IPS DF 6.9 (cell line): ENCODE data around the gene ZGRF1.
"Not testable (repeated sequence)": the region's sequence is repeated elsewhere in the genome, so short reads cannot be mapped to it uniquely, and the experiment has no call there.

Experiments used
- DNase-seq: peaks from one replicate; pipeline ENCODE4 v3.0.0-alpha.2; 2013; ENCODE audit warnings: low read depth, low spot score
- H3K27ac ChIP-seq: one replicate; pipeline ENCODE4 v1.5.1; 2013; ENCODE audit warnings: low read length, control low read depth
- H3K27me3 ChIP-seq: 2 replicates; pipeline ENCODE4 v1.6.1; 2013; ENCODE audit warnings: mild to moderate bottlenecking, low read length; ENCODE audit not compliant: control insufficient read depth, insufficient read depth
- H3K36me3 ChIP-seq: 2 replicates; pipeline ENCODE4 v1.6.1; 2013; ENCODE audit warnings: low read length; ENCODE audit not compliant: control insufficient read depth, insufficient read depth
- H3K4me1 ChIP-seq: 2 replicates; pipeline ENCODE4 v1.6.1; 2013; ENCODE audit warnings: low read length; ENCODE audit not compliant: control insufficient read depth, insufficient read depth
- H3K4me3 ChIP-seq: 2 replicates; pipeline ENCODE4 v1.5.1; 2013; ENCODE audit warnings: mild to moderate bottlenecking, low read length
- H3K9me3 ChIP-seq: 2 replicates; pipeline ENCODE4 v1.6.1; 2013; ENCODE audit warnings: low read length, inconsistent platforms; ENCODE audit not compliant: control insufficient read depth, insufficient read depth
- WGBS: extraction: QIAGEN DNeasy Blood & Tissue Kit; methylation state at CpG from one replicate; pipeline ENCODE4 v1.1.7; 2013; ENCODE audit warnings: mixed read lengths, missing lambda C conversion rate; ENCODE audit not compliant: insufficient read length, insufficient coverage; 5-methylcytosine and 5-hydroxymethylcytosine counted together

ZGRF1 gene

DNA sequence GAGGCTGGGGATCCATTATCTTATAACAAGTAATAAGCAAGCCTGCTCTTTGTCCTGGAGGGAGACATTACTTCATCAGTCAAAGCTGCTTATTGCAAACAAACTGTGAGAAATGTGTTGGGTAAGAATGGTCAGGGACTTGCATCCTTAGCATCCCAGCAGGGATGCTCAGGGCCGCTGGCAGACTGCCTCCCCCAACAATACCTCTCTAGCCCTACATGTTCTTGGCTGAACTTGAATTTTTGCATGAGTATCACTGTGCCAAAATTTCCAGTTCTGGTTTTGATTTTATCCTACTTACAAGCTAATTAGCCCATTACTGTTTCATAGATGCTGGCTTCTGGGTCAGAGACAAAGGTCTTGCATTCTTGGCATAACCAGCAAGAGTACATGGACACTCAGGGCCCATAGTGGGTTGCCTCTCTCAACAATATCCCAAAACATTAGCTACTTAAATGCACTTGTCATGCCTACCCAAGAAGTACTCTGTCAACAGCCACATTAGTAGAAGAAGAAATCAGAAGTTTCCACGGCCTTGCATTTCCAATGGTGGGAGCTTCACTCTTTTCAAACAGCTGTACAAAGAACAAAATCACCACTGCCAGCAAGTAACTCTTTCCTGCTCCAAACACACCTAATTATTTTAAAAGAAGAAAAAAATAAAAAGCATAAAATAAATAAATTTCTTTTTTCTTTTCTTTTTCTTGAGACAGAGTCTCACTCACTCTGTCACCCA is 78.9 kb downstream of the ZGRF1 start:
- DNase-seq, result no peak
- WGBS, result no CpG with 5 or more reads among the region's 2 CpGs
- H3K4me3 ChIP-seq, result no peak overlapping the region
- no peaks in the 10 kb centered on the region for H3K9me3 ChIP-seq
- no peaks in the 10 kb centered on the region for H3K27me3 ChIP-seq
- H3K4me1 ChIP-seq, result no peaks in the 10 kb centered on the region
- H3K36me3 ChIP-seq, result no peaks in the 10 kb centered on the region; the same call in 1 of the 2 replicates
- no peak overlapping the region for H3K27ac ChIP-seq

DNA sequence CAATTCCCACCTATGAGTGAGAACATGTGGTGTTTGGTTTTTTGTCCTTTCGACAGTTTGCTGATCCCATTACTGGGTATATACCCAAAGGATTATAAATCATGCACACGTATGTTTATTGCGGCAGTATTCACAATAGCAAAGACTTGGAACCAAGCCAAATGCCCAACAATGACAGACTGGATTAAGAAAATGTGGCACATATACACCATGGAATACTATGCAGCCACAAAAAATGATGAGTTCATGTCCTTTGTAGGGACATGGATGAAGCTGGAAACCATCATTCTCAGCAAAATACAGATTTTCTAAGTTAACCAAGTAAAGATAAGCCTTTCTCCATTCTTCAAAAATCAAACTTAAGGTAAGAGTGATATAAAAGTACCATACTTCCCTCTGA is 82.4 kb downstream of the ZGRF1 start:
- not testable (repeated sequence) for H3K36me3 ChIP-seq, H3K4me3 ChIP-seq, H3K27me3 ChIP-seq, H3K27ac ChIP-seq, H3K9me3 ChIP-seq, H3K4me1 ChIP-seq, DNase-seq
- WGBS, result no CpG with 5 or more reads among the region's 3 CpGs

DNA sequence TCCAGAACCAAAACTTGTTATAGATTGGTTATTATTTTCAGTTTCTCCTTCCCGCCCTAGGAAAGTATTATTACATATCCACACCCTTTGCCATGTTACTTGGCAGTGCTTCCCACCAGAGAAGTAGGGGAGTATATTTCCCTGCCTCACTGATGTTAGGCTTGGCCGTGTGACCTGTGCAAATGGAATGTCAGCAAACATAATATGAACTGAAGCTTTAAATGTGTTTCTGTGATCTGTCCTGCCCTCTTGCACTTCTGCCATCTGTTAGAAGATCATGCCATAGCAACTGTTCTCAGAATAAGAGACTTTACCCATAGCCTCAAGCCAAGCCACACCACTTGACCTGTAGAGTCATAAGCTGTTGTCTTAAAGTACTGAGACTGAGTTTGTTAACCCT is 84.0 kb downstream of the ZGRF1 start:
- H3K27ac ChIP-seq, result no peak overlapping the region
- no CpG with 5 or more reads among the region's 2 CpGs for WGBS
- DNase-seq, result no peak

DNA sequence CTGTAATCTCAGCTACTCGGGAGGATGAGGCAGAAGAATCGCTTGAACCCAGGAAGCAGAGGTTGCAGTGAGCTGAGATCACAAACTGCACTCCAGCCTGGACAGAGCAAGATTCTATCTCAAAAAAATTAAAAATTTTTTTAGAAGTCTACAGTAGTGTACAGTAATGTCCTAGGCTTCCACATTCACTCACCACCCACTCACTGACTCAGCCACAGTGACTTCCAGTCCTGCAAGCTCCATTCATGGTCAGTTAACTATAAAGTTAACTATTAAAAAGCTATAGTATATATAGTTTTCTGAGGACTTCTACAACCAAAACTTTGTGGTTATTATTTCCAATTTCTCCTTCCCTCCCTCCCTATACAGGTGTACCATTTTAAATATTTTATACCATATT is 86.0 kb downstream of the ZGRF1 start:
- Histone ChIP-seq H3K36me3 (no peaks in the 10 kb centered on the region), H3K27me3 (no peaks in the 10 kb centered on the region), H3K4me3 (no peak overlapping the region), H3K9me3 (no peaks in the 10 kb centered on the region), H3K27ac (no peak overlapping the region), H3K4me1 (no peaks in the 10 kb centered on the region)
- no peak for DNase-seq
- WGBS, result no CpG with 5 or more reads among the region's 2 CpGs

More for the DNA sequence above, 84.0 kb downstream of the ZGRF1 start:
- no peaks in the 10 kb centered on the region; the same call in 1 of the 2 replicates for H3K36me3 ChIP-seq
- no peaks in the 10 kb centered on the region for H3K27me3 ChIP-seq
- no peaks in the 10 kb centered on the region for H3K9me3 ChIP-seq
- no peaks in the 10 kb centered on the region for H3K4me1 ChIP-seq
- H3K4me3 ChIP-seq, result no peak overlapping the region

DNA sequence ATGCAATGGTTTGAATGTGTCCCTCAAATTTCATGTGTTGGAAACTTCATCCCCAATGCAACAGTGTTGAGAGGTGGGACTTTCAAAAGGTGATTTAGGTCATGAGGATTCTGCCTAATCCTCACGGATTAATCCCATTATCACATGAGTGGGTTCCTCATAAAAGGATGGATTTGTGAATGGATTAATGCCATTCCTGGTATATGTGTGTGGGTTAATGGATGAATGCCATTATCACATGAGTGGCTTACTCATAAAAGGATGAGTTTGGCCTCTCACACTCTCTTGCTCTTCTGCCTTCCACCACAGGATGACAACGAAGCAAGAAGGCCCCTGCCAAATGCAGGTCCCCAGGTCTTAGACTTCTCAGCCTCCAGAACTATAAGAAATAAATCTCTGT is 90.2 kb downstream of the ZGRF1 start:
- DNase-seq, result no peak
- H3K27ac ChIP-seq, result no peak overlapping the region
- no peaks in the 10 kb centered on the region for H3K27me3 ChIP-seq
- no peaks in the 10 kb centered on the region for H3K9me3 ChIP-seq
- H3K4me1 ChIP-seq, result no peaks in the 10 kb centered on the region
- H3K4me3 ChIP-seq, result no peak overlapping the region
- H3K36me3 ChIP-seq, result no peaks in the 10 kb centered on the region
- WGBS, result no CpG with 5 or more reads among the region's 2 CpGs

DNA sequence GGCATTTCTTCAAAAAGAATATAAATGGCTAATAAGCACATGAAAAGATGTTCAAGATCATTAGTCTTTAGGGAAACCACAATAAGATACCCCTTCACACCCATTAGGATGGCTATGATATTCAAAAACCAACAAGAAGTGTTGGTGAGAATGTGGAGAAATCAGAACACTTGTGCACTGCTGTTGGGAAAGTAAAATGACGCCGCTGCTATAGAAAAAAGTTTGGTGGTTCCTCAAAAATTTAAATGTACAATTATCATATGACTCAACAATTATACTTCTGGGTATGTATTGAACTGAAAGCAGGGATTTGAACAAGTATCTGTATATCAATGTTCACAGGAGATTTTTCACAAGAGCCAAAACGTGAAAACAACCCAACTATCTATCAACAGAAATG is 91.4 kb downstream of the ZGRF1 start:
- Histone ChIP-seq H3K27ac (no peak overlapping the region), H3K4me1 (no peaks in the 10 kb centered on the region), H3K36me3 (no peaks in the 10 kb centered on the region), H3K27me3 (no peaks in the 10 kb centered on the region), H3K9me3 (no peaks in the 10 kb centered on the region), H3K4me3 (no peak overlapping the region)
- DNase-seq, result no peak
- no CpG with 5 or more reads among the region's 3 CpGs for WGBS

DNA sequence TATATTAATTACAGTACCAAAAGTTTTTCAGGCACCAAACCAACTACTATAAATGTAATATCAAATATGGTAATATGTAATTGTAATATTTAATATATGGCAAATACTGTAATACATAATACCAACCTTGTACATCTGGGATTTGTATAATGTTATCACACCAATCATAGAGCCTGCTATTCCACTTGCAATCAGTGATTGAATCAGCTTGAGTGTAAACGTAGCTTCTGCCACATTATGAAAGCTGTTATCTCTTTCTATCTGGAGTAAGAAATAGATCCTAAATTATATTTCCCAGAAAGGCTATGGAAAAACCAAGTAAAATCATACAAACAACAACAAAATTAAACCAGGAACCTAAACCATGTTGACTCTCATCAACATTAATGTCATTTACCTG is 96.0 kb downstream of the ZGRF1 start:
- no peaks in the 10 kb centered on the region for H3K4me1 ChIP-seq
- no peaks in the 10 kb centered on the region for H3K36me3 ChIP-seq
- H3K27ac ChIP-seq, result no peak overlapping the region
- no peaks in the 10 kb centered on the region for H3K27me3 ChIP-seq
- WGBS, result no CpG with 5 or more reads among the region's 1 CpG
- no peak for DNase-seq
- H3K4me3 ChIP-seq, result no peak overlapping the region
- no peaks in the 10 kb centered on the region for H3K9me3 ChIP-seq

DNA sequence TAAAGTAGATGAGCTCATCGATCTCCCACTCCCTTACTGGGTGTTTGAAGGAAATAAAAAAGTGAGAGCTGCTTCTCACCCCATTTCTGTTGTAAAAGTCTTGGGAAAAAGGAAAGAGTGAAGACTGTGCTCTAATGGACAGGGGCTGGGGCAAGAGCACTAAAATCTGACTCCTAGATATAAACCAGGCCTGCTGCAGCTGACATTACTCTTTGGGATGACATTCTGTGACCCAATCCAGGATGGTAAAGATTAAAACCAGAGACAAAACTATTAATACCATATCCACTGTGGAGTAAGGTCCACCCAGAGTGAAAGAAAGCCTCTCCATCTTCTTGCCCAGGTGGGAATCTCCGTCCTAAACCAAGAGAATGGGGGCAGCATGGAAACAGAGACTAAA is 100.6 kb downstream of the ZGRF1 start:
- no peaks in the 10 kb centered on the region for H3K9me3 ChIP-seq
- WGBS, result no CpG with 5 or more reads among the region's 2 CpGs
- no peaks in the 10 kb centered on the region for H3K4me1 ChIP-seq
- H3K27me3 ChIP-seq, result no peaks in the 10 kb centered on the region
- no peak overlapping the region for H3K27ac ChIP-seq
- DNase-seq, result no peak
- no peak overlapping the region for H3K4me3 ChIP-seq
- no peaks in the 10 kb centered on the region for H3K36me3 ChIP-seq

DNA sequence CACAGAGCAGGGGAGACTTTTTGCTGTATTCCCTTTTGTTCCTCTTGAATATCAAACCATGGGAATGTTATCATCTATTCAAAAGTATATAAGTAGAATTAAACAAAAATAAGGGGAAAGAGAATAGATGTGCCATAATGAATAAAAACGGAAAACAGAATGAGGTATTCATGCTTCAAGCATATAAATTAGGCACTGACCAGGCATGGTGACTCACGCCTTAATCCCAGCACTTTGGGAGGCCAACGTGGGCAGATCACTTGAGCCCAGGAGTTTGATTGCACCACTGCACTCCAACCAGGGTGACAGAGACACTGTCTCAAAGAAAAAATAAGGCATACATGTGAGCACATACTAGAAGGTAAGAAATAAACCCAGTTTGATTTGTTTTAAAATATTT is 104.4 kb downstream of the ZGRF1 start:
- no peaks in the 10 kb centered on the region for H3K27me3 ChIP-seq
- no peaks in the 10 kb centered on the region for H3K36me3 ChIP-seq
- no peaks in the 10 kb centered on the region for H3K4me1 ChIP-seq
- no CpG with 5 or more reads among the region's 3 CpGs for WGBS
- no peak for DNase-seq
- H3K27ac ChIP-seq, result no peak overlapping the region
- no peaks in the 10 kb centered on the region for H3K9me3 ChIP-seq
- H3K4me3 ChIP-seq, result no peak overlapping the region

DNA sequence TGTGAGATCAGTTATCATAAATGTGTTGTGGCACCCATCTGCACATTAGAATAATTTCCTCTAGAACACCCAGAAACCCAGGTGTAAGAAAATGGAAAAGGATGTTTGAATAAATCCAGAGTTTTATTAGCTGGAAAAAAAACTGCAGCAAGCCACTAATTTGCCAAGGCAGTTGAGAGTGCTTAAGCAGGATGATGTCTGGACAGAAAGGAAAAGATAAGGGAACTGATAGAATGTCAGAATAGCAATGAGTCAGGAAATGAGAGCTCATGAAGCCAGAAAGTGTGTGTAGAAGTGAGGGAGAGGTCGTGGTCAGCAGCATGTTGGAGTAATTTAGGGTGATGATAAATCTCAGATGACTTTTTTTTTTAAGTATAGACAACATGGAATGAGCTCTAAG is 105.6 kb downstream of the ZGRF1 start:
- no peaks in the 10 kb centered on the region for H3K9me3 ChIP-seq
- no peaks in the 10 kb centered on the region for H3K4me1 ChIP-seq
- no peaks in the 10 kb centered on the region for H3K27me3 ChIP-seq
- no peak for DNase-seq
- no peak overlapping the region for H3K4me3 ChIP-seq
- no peak overlapping the region for H3K27ac ChIP-seq
- WGBS, result no CpG with 5 or more reads among the region's 1 CpG
- H3K36me3 ChIP-seq, result no peaks in the 10 kb centered on the region

DNA sequence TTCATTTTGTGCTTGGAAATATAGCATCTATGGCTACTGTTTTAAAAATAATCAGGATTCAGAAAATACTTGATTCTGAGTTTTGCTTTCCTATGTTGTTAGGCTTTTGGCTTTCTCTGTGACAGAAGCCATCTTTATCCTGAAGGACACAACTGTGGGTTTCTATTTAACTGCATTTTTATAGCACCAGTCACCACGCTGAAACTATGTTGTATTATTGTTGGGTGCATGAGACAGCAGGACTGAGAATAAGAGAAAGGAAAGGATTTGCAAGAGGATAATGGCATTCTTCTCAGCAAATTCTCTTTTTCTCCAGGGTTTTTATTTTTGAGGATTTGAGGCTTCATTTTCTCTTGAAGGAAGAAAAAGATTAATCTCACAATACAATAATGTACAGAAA is 110.6 kb downstream of the ZGRF1 start:
- no peak overlapping the region for H3K4me3 ChIP-seq
- no peak for DNase-seq
- H3K36me3 ChIP-seq, result no peaks in the 10 kb centered on the region
- peaks cover 20% of the 10 kb centered on the region for H3K27me3 ChIP-seq
- no peaks in the 10 kb centered on the region for H3K4me1 ChIP-seq
- H3K27ac ChIP-seq, result no peak overlapping the region
- WGBS, result no CpG with 5 or more reads among the region's 1 CpG
- no peaks in the 10 kb centered on the region for H3K9me3 ChIP-seq
